Stimulated activated CD8-positive, alpha-beta memory T cell treated with anti-CD3 and anti-CD28 coated beads, Interleukin-2, amount 100 ng/mL, for 48 hours (primary cell): ENCODE data around the gene CR2.
"Not testable (repeated sequence)": the region's sequence is repeated elsewhere in the genome, so short reads cannot be mapped to it uniquely, and the experiment has no call there.

ENCODE experiments used
- DNase-seq, 2 donors: peaks; one replicate each; pipeline ENCODE4 v3.0.0-alpha.2; 2020; ENCODE audit warnings: low read depth in 2 of 2

The CR2 gene

DNA sequence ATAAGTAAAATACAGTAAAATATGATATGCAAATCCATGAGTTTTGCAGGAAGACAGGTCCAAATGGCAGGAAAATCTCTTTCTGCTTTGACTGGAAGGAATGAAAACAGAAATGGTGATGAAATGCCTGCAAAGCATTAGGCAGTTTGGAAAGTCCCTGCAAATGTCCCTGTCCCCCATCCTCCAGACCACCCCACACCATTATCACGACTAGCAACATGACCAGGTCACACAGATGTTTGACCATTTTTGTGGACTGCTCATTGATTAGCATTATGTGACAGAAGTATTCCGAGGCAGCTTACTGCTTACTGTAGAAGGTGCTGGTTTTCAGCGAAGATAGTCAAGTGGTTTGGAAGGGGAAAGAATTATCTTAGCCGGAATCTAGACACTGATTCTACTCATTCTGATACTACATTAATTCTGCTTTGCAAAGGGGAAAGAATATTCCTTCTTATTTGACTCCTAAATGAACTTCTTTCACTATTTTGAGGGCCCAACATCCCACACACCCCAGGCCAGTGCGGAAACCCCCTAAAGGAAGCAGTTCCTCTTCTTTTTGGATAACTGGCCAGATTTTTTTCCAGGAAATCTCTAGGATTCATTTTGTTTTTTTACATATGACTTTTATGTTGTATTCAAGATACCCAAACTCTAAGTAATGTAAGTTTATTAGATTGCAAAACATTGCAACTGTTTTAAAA lies 9.5 kb upstream of the CR2 start:
- no peak for DNase-seq

- DNase-seq: no peak
These were observed 450 bp upstream of the CR2 start for GRCh38 chr1:207453710-207454045.

DNA sequence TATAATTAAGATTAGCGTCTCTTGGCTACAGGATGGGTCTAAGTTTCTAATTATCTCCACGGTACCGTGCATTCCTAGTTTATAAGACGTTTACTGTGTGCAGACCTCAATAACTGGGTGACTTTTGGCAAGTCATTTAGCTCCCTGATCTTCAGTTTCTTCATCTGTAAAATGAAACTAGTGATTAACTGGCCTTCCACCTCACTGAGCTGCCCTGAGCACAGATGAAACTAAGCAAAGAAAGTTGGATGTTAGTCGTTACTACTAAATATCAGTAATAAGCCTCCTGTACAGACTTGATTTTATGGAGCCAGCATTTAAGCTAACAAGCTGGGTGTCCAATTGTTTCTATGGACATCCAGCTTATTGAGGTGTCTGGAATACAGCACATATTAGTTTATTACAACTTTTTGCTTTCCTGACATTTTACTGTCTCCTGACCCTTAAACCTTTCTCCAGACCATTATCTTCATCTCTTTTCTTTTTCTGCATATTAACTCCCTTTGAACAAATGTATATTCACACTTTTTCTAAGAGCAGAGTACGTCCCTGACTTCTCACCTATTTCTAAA lies 1.1 kb downstream of the CR2 start:
- no peak for DNase-seq

DNA sequence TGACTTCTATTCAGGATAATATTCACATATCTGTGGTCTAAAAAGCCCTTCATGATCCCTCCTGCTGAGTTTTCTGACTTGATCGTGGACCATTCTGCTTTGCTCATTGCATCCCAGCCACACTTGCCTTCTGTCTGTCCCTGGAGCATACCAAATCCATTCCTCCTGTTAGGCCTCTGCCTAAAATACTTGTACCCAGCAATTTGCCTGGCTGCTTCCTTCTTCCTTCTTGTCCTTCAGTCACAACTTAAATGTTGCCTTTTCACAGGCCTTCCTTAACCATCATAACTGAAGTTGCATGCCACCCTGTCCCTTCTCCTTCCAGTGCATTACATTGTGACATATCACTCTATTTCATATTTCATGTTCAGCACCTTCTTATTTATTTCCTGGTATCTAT lies 4.3 kb downstream of the CR2 start:
- no peak for DNase-seq

GRCh38 chr1:207459008-207459407 lies 4.9 kb downstream of the CR2 start:
- DNase-seq: no peak

DNA sequence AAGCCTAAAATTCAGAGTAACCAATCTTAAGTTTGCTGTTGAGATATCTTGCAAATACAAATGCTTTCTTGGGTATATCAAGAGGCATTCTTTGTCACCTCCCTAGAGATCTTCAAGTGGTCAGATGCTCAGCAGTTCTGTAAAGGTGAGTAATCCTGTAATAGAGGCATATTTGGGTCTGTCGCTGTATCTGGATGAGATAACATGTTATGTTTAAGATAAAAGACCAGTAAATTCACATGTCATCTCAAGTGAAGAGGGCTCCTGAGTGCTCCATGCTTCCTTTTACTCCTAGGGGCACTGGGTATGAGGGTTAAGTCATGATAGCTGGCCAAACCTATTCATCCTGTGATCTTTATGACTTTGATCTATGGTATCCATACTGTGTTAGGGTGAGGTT lies 7.5 kb downstream of the CR2 start:
- no peak for DNase-seq

- DNase-seq: no peak
These were observed 8.4 kb downstream of the CR2 start for GRCh38 chr1:207462535-207462934.

GRCh38 chr1:207463021-207463420 lies 8.9 kb downstream of the CR2 start:
- DNase-seq: no peak

- no peak for DNase-seq
These were observed 9.4 kb downstream of the CR2 start for GRCh38 chr1:207463571-207463970.

GRCh38 chr1:207470927-207471326 lies 16.8 kb downstream of the CR2 start:
- no peak for DNase-seq

DNA sequence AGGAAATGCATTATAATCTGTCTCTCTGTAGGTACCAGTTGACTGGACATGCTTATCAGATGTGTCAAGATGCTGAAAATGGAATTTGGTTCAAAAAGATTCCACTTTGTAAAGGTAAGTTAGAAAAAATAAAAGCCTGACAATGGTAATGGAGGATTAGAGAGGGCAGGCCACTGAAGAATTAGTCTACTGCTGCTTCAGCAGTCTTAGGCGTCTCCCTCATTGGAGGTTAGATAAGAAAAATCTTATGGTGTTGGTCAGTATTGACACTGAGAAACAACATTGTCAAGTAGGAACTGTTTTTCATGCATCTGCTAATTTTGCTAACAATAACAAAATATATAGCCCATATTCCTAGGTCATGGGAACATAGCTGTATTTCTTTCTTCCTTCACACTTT lies 20.1 kb downstream of the CR2 start:
- DNase-seq: no peak

- no peak for DNase-seq
These were observed 32.1 kb downstream of the CR2 start for GRCh38 chr1:207486198-207486597.

GRCh38 chr1:207487636-207488035 lies 33.5 kb downstream of the CR2 start:
- no peak for DNase-seq

DNA sequence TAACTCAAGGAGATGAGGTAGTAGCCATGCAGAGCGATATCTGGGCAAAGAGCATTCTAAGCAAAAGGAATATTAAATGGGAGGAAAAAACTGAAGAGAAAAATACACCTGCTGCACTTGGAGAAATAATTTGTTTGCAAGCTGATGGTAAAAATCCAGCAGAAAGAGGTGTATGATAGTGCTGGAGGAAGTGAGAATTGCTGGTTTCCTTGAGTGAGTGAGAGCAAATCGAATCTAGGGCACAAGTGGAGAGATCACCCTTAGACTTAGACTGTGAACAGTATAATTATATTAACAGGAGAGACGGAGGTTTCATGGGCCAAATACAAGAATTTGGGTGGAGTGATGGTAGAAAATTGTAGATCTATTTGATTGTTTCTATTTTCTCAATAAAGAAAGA lies 39.1 kb downstream of the CR2 start:
- no peak for DNase-seq

DNA sequence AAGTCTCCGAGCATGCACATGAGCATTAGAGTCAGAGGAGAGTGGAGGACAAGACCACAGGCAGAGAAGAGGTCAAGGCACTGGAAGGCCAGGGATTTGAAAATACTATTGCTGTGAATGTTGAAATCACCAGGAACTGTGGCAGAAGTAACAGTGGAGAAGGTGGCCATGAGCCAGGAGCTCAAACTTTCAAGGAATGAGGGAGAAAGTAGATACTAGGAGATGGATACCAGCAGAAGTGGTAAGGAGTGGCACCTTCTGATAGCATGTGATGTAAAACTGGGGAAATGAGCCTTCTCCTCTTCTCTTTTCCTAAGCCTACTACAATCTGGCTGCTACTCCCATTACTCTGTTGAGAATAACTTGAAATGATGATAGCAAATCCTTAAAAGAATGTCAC lies 40.0 kb downstream of the CR2 start:
- no peak for DNase-seq

- DNase-seq: not testable (repeated sequence)
These were observed 41.2 kb downstream of the CR2 start for GRCh38 chr1:207495281-207495680.

- peak; percentile 13 to 20 for DNase-seq
These were observed 42.0 kb downstream of the CR2 start, which contains the start of gene CR1 for GRCh38 chr1:207495801-207496792. CR1 (plus strand) TSS chr1:207496157; CDS start chr1:207496268, 111 bp downstream.

GRCh38 chr1:207497941-207498340 lies 43.8 kb downstream of the CR2 start:
- DNase-seq: no peak

DNA sequence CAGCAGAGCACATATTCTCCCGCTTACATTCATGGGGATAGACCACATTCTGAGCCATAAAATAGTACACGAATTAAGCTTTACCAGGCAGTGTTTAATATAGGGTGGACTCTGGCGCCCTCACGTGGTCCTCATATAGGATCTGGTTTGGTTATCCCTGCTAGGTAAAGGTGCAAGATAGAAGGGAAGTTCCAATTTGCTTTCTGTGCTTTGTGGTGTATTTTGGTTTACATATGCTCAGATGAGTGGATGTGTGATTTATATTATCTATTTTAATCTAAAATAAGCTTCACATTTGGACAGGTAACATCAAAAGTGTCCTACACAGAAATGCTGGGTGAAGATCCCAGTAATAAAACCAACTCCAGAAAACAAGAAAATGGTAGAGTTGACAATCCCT lies 45.4 kb downstream of the CR2 start:
- DNase-seq: peak; percentile 21 to 53

DNA sequence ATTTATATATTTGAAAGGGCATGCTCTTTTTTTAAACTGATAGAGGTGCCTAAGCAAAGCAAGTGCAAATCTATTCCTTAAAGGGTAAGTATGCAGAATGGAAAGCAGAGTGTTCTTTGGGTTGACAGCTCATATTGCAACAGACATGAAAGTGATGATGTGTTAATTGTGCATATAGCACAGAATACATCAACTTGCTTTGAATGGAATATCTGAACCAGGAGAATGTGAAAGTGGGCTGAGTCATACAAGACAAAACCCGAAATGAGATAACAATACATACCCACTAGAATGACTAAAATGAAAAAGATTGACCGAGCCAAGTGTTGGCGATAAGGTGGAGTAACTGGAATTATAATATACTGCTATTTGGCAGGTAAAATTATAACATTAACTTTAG lies 46.2 kb downstream of the CR2 start:
- DNase-seq: no peak

- no peak for DNase-seq
These were observed 46.9 kb downstream of the CR2 start for GRCh38 chr1:207501071-207501470.

DNA sequence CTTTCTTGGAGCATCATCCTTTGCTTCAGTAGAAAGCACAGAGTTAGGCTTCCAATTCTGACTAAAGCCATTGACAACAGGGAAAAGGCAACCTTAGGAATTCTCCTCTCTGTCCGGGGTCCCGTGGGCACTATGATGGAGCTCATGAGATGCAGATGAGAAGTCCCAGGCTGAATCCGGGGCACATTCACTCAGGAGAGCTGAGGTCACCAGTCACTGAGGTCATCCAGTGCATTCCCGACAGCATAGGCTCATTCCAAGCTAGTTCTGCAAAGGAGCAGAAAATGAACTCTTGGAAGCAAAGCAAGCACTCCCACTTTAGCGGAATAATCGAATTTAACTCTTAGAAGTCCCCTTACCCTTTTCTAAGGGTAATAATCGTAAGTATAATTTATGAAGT lies 48.6 kb downstream of the CR2 start:
- no peak for DNase-seq

DNA sequence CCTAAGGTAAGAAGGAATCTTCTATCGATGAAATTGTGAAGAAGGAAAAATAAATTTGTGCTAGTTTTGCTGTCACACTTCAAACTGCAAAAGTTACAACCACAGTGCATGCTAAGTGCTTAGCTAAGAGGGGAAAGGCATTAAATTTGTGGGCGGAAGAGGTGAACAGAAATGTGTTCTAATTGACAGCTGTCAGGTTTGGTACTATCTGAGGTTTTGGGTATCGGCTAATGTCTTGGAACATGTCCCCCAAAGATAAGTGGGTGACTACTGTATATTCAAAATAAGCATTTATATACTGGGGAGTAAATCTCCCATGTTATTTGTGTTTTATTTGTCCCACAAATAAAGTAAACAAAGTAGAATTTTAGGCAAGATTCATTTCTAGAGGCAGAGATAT lies 49.8 kb downstream of the CR2 start:
- no peak for DNase-seq
